ENCODE results near the gene TNRC6B.
A peak's percentile ranks its signal among the peaks of the same experiment; 100 is the strongest.

Gene TNRC6B

GRCh38 chr22:40250608-40251007, 72.9 kb downstream of the TNRC6B start:
- ChIA-PET CTCF (interaction anchor here (0.6 to 0.8 kb wide), 3 partner anchors 14 to 42 kb away, joined by 3 to 5 read pairs (median 4); no protein-coding TSS in a partner anchor), POLR2A (interaction anchor here (0.7 kb wide), 1 partner anchor 20 kb away, joined by 8 read pairs; no protein-coding TSS in a partner anchor)
- H3K4me1 ChIP-seq (ENCODE audit: control insufficient read depth, insufficient read depth, low read length): peaks cover 5% of the 10 kb centered on the region
- H3K9me3 ChIP-seq (ENCODE audit: control insufficient read depth, insufficient read depth, low read depth, low read length): no peaks in the 10 kb centered on the region
- no peak overlapping the region for H3K4me3 ChIP-seq (ENCODE audit: low read depth, low read length)
- peaks cover 0 to 14% of the 10 kb centered on the region in 2 experiments; a peak in 1 of 3 replicates for H3K36me3 ChIP-seq (ENCODE audit: control insufficient read depth in 2 of 2, insufficient read depth in 1 of 2, low read length in 2 of 2)
- no peak overlapping the region for H3K27ac ChIP-seq (ENCODE audit: extremely low read depth, low read depth, low read length)
- TF ChIP-seq ZNF350 (tag by site-specific recombination; IDR thresholded peaks at IDR 0.05) (no peak), ZNF223 (tag by site-specific recombination; IDR thresholded peaks at IDR 0.05) (no peak), ZNF510 (tag by site-specific recombination; IDR thresholded peaks at IDR 0.05; ENCODE audit: insufficient replicate concordance) (no peak), ZNF660 (tag by site-specific recombination; IDR thresholded peaks at IDR 0.05) (no peak), ZNF175 (tag by site-specific recombination; IDR thresholded peaks at IDR 0.05) (no peak), FEZF1 (tag by site-specific recombination; IDR thresholded peaks at IDR 0.05) (no peak), ZFP3 (tag by site-specific recombination; IDR thresholded peaks at IDR 0.05; ENCODE audit: low read depth) (no peak), ZNF155 (tag by site-specific recombination; IDR thresholded peaks at IDR 0.05) (no peak), REST (tag by site-specific recombination; IDR thresholded peaks at IDR 0.05) (no peak), ZNF677 (tag by site-specific recombination; IDR thresholded peaks at IDR 0.05) (no peak), ZNF629 (tag by site-specific recombination; IDR thresholded peaks at IDR 0.05) (no peak), ZNF114 (tag by site-specific recombination; IDR thresholded peaks at IDR 0.05) (no peak), ZNF664 (tag by site-specific recombination; IDR thresholded peaks at IDR 0.05) (no peak), AEBP2 (tag by site-specific recombination; IDR thresholded peaks at IDR 0.05; ENCODE audit: borderline replicate concordance) (no peak), HOXA7 (CRISPR knock-in tag; IDR thresholded peaks at IDR 0.05; ENCODE audit: borderline replicate concordance) (no peak), KLF16 (tag by site-specific recombination; IDR thresholded peaks at IDR 0.05) (no peak), ZNF837 (tag by site-specific recombination; IDR thresholded peaks at IDR 0.05) (no peak), ZBTB1 (tag by site-specific recombination; IDR thresholded peaks at IDR 0.05) (no peak)

- Histone ChIP-seq H3K27ac (ENCODE audit: extremely low read depth, low read depth, low read length) (no peak overlapping the region), H3K4me1 (ENCODE audit: control insufficient read depth, insufficient read depth, low read length) (peaks cover 5% of the 10 kb centered on the region), H3K36me3 (ENCODE audit: control insufficient read depth in 2 of 2, insufficient read depth in 1 of 2, low read length in 2 of 2) (peaks cover 0 to 14% of the 10 kb centered on the region in 2 experiments; a peak in 1 of 3 replicates), H3K4me3 (ENCODE audit: low read depth, low read length) (no peak overlapping the region), H3K9me3 (ENCODE audit: control insufficient read depth, insufficient read depth, low read depth, low read length) (no peaks in the 10 kb centered on the region)
- POLR2A ChIA-PET: interaction anchor here (0.7 kb wide), 1 partner anchor 20 kb away, joined by 8 read pairs; no protein-coding TSS in a partner anchor
- CTCF ChIA-PET: interaction anchor here (0.6 to 0.8 kb wide), 3 partner anchors 14 to 41 kb away, joined by 3 to 5 read pairs (median 4); no protein-coding TSS in a partner anchor
- peak; percentile 67; the same call in 1 of the 2 replicates for TF ChIP-seq EGR2 (tag by site-specific recombination; IDR thresholded peaks at IDR 0.05; ENCODE audit: low read depth)
- peak; percentile 67 for TF ChIP-seq ZFHX2 (tag by site-specific recombination; conservative IDR thresholded peaks at IDR 0.05)
- no peak for TF ChIP-seq ZNF157 (tag by site-specific recombination; IDR thresholded peaks at IDR 0.05)
Observed at GRCh38 chr22:40251106-40251505, 73.4 kb downstream of the TNRC6B start.
